ENCODE results near the gene RNF182. TPM values are rescaled to one million over a fixed set of nuclear protein-coding genes. Genes with fewer than 3 reads are reported as not detected.
"Not testable (repeated sequence)": the region's sequence is repeated elsewhere in the genome, so short reads cannot be mapped to it uniquely, and the experiment has no call there.

The RNF182 gene
- total RNA-seq, 2 donors from 2014 or later = 0.33 to 1.6 TPM

GRCh38 chr6:13946506-13946905 is 21.8 kb downstream of the RNF182 start:
- H3K4me3 ChIP-seq = no peak overlapping the region
- ATAC-seq = no peak
- no peaks in the 10 kb centered on the region for H3K9me3 ChIP-seq
- H3K27ac ChIP-seq = no peak overlapping the region
- no peaks in the 10 kb centered on the region for H3K4me1 ChIP-seq
- no peak for DNase-seq
- intact Hi-C loops (cut with DNase I) = no loop called here
- TF ChIP-seq POLR2A (IDR thresholded peaks at IDR 0.05) (no peak), CTCF (IDR thresholded peaks at IDR 0.05) (no peak)
- H3K27me3 ChIP-seq = no peaks in the 10 kb centered on the region
- H3K36me3 ChIP-seq (replicated peaks in 1 of 2; ENCODE audit: insufficient read depth in 1 of 2, low read depth in 2 of 2) = no peaks in the 10 kb centered on the region

GRCh38 chr6:13947611-13948178 is 22.9 kb downstream of the RNF182 start:
- Histone ChIP-seq H3K27ac (no peak overlapping the region), H3K36me3 (replicated peaks in 1 of 2; ENCODE audit: insufficient read depth in 1 of 2, low read depth in 2 of 2) (no peaks in the 10 kb centered on the region), H3K4me1 (no peaks in the 10 kb centered on the region), H3K27me3 (no peaks in the 10 kb centered on the region), H3K9me3 (no peaks in the 10 kb centered on the region), H3K4me3 (no peak overlapping the region)
- DNase-seq (no peak), ATAC-seq (no peak)
- intact Hi-C loops (cut with DNase I) = no loop called here
- TF ChIP-seq POLR2A (IDR thresholded peaks at IDR 0.05) = no peak

GRCh38 chr6:13952101-13952500 is 27.3 kb downstream of the RNF182 start:
- H3K4me1 ChIP-seq = no peaks in the 10 kb centered on the region
- H3K27ac ChIP-seq = no peak overlapping the region
- no peak for DNase-seq
- H3K9me3 ChIP-seq = no peaks in the 10 kb centered on the region
- intact Hi-C loops (cut with DNase I) = no loop called here
- ATAC-seq = no peak
- TF ChIP-seq CTCF (IDR thresholded peaks at IDR 0.05) (no peak), POLR2A (IDR thresholded peaks at IDR 0.05) (no peak)
- no peaks in the 10 kb centered on the region for H3K27me3 ChIP-seq
- WGBS, 2 donors = 60 to 68% methylated on average over 7 of the region's 7 CpGs
- H3K4me3 ChIP-seq = no peak overlapping the region
- no peaks in the 10 kb centered on the region for H3K36me3 ChIP-seq (replicated peaks in 1 of 2; ENCODE audit: insufficient read depth in 1 of 2, low read depth in 2 of 2)

GRCh38 chr6:13953061-13953705 is 28.4 kb downstream of the RNF182 start:
- no peak for ATAC-seq
- 81 to 82% methylated on average over 2 of the region's 2 CpGs for WGBS, 2 donors
- no peaks in the 10 kb centered on the region for H3K27me3 ChIP-seq
- H3K4me3 ChIP-seq = no peak overlapping the region
- H3K27ac ChIP-seq = no peak overlapping the region
- H3K4me1 ChIP-seq = no peaks in the 10 kb centered on the region
- no peak for TF ChIP-seq POLR2A (IDR thresholded peaks at IDR 0.05)
- DNase-seq = no peak
- no peaks in the 10 kb centered on the region for H3K9me3 ChIP-seq
- no peaks in the 10 kb centered on the region for H3K36me3 ChIP-seq (replicated peaks in 1 of 2; ENCODE audit: insufficient read depth in 1 of 2, low read depth in 2 of 2)
- intact Hi-C loops (cut with DNase I) = no loop called here

- H3K27me3 ChIP-seq = no peaks in the 10 kb centered on the region
- TF ChIP-seq CTCF (IDR thresholded peaks at IDR 0.05) = no peak
- no peak for TF ChIP-seq POLR2A (IDR thresholded peaks at IDR 0.05)
- no peak overlapping the region for H3K27ac ChIP-seq
- intact Hi-C loops (cut with DNase I) = no loop called here
- WGBS, 2 donors = 70 to 75% methylated on average over 4 of the region's 4 CpGs
- DNase-seq (no peak), ATAC-seq (no peak)
- H3K9me3 ChIP-seq = no peaks in the 10 kb centered on the region
- no peaks in the 10 kb centered on the region for H3K4me1 ChIP-seq
- H3K4me3 ChIP-seq = no peak overlapping the region
- no peaks in the 10 kb centered on the region for H3K36me3 ChIP-seq (replicated peaks in 1 of 2; ENCODE audit: insufficient read depth in 1 of 2, low read depth in 2 of 2)
Measured at GRCh38 chr6:13965582-13966127, 40.9 kb downstream of the RNF182 start.

GRCh38 chr6:13971303-13971702 is 46.6 kb downstream of the RNF182 start:
- peaks cover 0 to 22% (median 0%) of the 10 kb centered on the region in 3 donors for H3K9me3 ChIP-seq
- H3K4me1 ChIP-seq = no peaks in the 10 kb centered on the region
- WGBS, 2 donors = 69% methylated on average over 3 of the region's 3 CpGs
- H3K27ac ChIP-seq = no peak overlapping the region
- H3K36me3 ChIP-seq (replicated peaks in 1 of 2; ENCODE audit: insufficient read depth in 1 of 2, low read depth in 2 of 2) = no peaks in the 10 kb centered on the region
- no peaks in the 10 kb centered on the region for H3K27me3 ChIP-seq
- intact Hi-C loops (cut with DNase I) = no loop called here
- H3K4me3 ChIP-seq = no peak overlapping the region
- ATAC-seq = no peak
- no peak for TF ChIP-seq POLR2A (IDR thresholded peaks at IDR 0.05)
- no peak for TF ChIP-seq CTCF (IDR thresholded peaks at IDR 0.05)
- DNase-seq = no peak

- H3K36me3 ChIP-seq (replicated peaks in 1 of 2; ENCODE audit: insufficient read depth in 1 of 2, low read depth in 2 of 2); H3K4me3 ChIP-seq; H3K27me3 ChIP-seq; H3K27ac ChIP-seq; H3K4me1 ChIP-seq; DNase-seq; intact Hi-C loops (cut with DNase I); ATAC-seq: not testable (repeated sequence)
- WGBS, 2 donors = 50 to 60% methylated on average over 3 of the region's 3 CpGs
- peaks cover 0 to 22% (median 0%) of the 10 kb centered on the region in 3 donors for H3K9me3 ChIP-seq
Measured at GRCh38 chr6:13972602-13973001, 47.9 kb downstream of the RNF182 start.

GRCh38 chr6:13973422-13973821 is 48.7 kb downstream of the RNF182 start:
- H3K4me1 ChIP-seq; ATAC-seq; H3K36me3 ChIP-seq (replicated peaks in 1 of 2; ENCODE audit: insufficient read depth in 1 of 2, low read depth in 2 of 2); DNase-seq; intact Hi-C loops (cut with DNase I); H3K27ac ChIP-seq; H3K27me3 ChIP-seq; H3K4me3 ChIP-seq: not testable (repeated sequence)
- 87% methylated on average over 3 of the region's 3 CpGs for WGBS, 2 donors
- peaks cover 0 to 22% (median 0%) of the 10 kb centered on the region in 3 donors for H3K9me3 ChIP-seq

Data from body of pancreas (tissue), 4 donors.